Measurements from ENCODE around the gene CSRP3. TPM values are rescaled to one million over a fixed set of nuclear protein-coding genes. Genes with fewer than 3 reads are reported as not detected.

CSRP3 gene
- total and polyA plus RNA-seq, 4 donors, result 0.18 to 7.5 TPM; not detected in 2

DNA sequence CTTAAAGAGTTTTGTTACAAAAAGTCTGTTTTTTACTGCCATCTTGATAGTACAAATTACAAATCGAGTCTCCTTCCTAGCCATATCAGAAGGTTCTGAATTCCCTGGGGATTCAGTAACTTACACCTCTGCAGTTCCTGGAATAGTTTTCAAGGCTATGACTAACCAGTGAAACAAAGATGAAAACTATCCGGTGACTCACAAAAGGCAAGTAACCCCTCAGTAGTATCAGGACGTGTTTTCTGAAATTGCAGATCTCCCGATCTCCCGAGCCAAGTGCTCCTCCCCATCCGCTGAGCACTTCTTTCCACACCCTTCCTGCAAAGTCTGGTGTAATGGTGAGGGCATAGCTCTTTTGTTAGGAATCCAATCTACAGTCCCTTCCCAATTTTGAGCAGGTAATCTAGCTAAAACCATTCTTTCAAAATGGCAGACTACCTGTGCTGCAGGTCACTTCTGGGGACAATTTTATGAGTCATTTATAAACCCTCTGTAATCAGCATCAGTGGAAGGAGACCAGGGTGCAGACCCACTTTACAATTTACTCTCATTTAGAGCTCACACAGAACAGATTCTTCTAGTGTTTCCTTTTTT is 31.2 kb upstream of the CSRP3 start:
- Histone ChIP-seq H3K4me3 (ENCODE audit: low read length in 2 of 2) (no peak overlapping the region), H3K9me3 (ENCODE audit: control insufficient read depth, low read length) (peaks cover 4% of the 10 kb centered on the region), H3K27me3 (ENCODE audit: control insufficient read depth in 1 of 2, insufficient read depth in 2 of 2, low read length in 1 of 2) (no peaks in the 10 kb centered on the region), H3K4me1 (ENCODE audit: control insufficient read depth in 1 of 2, insufficient read depth in 2 of 2, low read length in 2 of 2) (no peaks in the 10 kb centered on the region), H3K36me3 (ENCODE audit: control insufficient read depth in 1 of 2, insufficient read depth in 2 of 2, low read length in 1 of 2) (no peaks in the 10 kb centered on the region), H3K27ac (ENCODE audit: low read depth in 1 of 2, low read length in 2 of 2) (no peak overlapping the region)
- intact Hi-C loops (cut with DNase I), result no loop called here
- DNase-seq, result no peak
- WGBS, 2 donors, result 67% methylated on average over 6 of the region's 6 CpGs
- ATAC-seq (ENCODE audit: low FRiP score), result no peak

DNA sequence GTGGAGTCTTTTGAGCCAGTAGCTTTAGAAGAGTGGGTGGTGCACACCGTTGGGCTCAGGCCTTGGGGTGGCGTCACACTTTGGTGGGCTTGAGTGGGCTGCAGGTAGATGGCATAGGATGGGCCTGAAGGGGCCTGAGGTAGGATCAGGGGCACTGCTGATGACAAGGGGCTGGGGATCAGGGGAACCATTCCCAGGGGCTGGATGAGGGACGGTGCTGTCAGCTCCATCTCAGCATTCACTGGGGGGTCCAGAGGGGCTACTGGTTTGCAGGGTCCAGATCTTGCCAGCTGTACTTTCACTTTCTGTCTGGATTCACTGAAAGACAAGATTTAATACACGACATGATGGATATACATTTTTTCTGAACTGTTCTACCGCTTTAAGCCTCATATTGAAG is 27.9 kb upstream of the CSRP3 start:
- H3K27ac ChIP-seq (ENCODE audit: low read depth in 1 of 2, low read length in 2 of 2), result no peak overlapping the region
- ATAC-seq (ENCODE audit: low FRiP score) (no peak), DNase-seq (no peak)
- no peaks in the 10 kb centered on the region for H3K4me1 ChIP-seq (ENCODE audit: control insufficient read depth in 1 of 2, insufficient read depth in 2 of 2, low read length in 2 of 2)
- H3K4me3 ChIP-seq (ENCODE audit: low read length in 2 of 2), result no peak overlapping the region
- WGBS, 2 donors, result 95 to 96% methylated on average over 5 of the region's 5 CpGs
- intact Hi-C loops (cut with DNase I), result no loop called here
- H3K36me3 ChIP-seq (ENCODE audit: control insufficient read depth in 1 of 2, insufficient read depth in 2 of 2, low read length in 1 of 2), result no peaks in the 10 kb centered on the region
- no peaks in the 10 kb centered on the region for H3K9me3 ChIP-seq (ENCODE audit: control insufficient read depth, low read length)
- H3K27me3 ChIP-seq (ENCODE audit: control insufficient read depth in 1 of 2, insufficient read depth in 2 of 2, low read length in 1 of 2), result no peaks in the 10 kb centered on the region

DNA sequence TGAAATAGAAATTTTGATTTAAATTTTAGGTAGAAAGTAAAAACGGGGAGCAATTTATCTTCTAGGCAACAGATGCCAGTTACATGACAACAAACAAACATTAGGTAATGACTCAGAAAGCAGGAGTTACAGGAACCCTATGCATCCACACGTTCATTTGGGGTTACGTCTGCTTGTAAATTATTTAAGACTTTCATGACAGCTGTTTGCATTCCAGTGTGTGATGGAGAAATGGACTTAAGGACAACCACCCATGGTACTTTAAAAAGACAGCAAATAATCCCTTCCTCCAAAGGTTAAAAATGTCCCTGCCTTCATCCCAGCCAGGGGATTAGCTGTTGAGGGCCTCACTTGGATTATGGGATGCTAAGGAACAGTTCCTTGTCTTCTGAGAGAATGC is 27.2 kb upstream of the CSRP3 start:
- ATAC-seq (ENCODE audit: low FRiP score), result no peak
- WGBS, 2 donors, result 86 to 90% methylated on average over 3 of the region's 3 CpGs
- intact Hi-C loops (cut with DNase I), result no loop called here

DNA sequence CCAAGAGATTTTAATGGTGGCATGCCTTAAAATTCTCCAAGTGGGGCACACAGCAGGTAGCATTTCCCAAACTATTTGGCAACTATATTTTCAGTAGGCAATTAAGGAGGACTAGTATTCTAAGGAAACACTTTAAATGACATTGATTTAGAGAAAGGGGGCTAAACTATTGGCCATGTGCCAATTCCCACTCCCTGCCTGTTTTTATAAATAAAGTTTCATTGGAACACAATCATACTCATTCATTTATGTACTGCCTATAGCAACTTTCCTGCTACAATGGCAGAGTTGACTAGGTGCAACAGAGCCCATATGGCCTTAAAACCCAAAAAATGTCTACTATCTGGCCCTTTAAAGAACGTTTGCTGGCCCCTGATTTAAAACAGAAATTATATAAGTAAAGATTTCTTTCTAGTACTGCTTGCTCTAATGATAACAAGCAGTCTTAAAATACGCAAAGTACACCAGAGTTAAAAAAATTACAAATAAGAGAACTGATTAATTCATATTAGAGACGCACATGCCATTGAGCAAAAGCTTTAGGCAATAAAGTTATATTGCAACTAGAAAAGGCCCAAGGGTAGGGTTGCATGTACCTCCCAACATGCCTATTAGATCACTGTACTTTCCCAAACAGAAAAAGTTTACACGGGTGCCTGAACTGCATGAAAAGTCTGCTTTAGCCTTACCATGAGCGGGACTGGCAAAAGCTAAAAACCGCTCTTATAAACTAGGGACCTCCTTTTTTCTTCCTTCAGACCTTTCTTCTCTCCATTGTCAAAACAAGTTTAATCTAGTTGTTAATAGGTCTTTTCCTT is 24.8 kb upstream of the CSRP3 start:
- Histone ChIP-seq H3K27ac (ENCODE audit: low read depth in 1 of 2, low read length in 2 of 2) (no peak overlapping the region), H3K9me3 (ENCODE audit: control insufficient read depth, low read length) (peaks cover 2% of the 10 kb centered on the region), H3K27me3 (ENCODE audit: control insufficient read depth in 1 of 2, insufficient read depth in 2 of 2, low read length in 1 of 2) (no peaks in the 10 kb centered on the region), H3K4me3 (ENCODE audit: low read length in 2 of 2) (no peak overlapping the region), H3K36me3 (ENCODE audit: control insufficient read depth in 1 of 2, insufficient read depth in 2 of 2, low read length in 1 of 2) (no peaks in the 10 kb centered on the region), H3K4me1 (ENCODE audit: control insufficient read depth in 1 of 2, insufficient read depth in 2 of 2, low read length in 2 of 2) (no peaks in the 10 kb centered on the region)
- ATAC-seq (ENCODE audit: low FRiP score) (no peak), DNase-seq (no peak)
- intact Hi-C loops (cut with DNase I), result no loop called here
- 89 to 91% methylated on average over 6 of the region's 6 CpGs for WGBS, 2 donors

More for the DNA sequence above, 27.2 kb upstream of the CSRP3 start:
- H3K27me3 ChIP-seq (ENCODE audit: control insufficient read depth in 1 of 2, insufficient read depth in 2 of 2, low read length in 1 of 2), result no peaks in the 10 kb centered on the region
- DNase-seq, result no peak
- H3K4me3 ChIP-seq (ENCODE audit: low read length in 2 of 2), result no peak overlapping the region
- no peak overlapping the region for H3K27ac ChIP-seq (ENCODE audit: low read depth in 1 of 2, low read length in 2 of 2)
- H3K9me3 ChIP-seq (ENCODE audit: control insufficient read depth, low read length), result no peaks in the 10 kb centered on the region
- H3K36me3 ChIP-seq (ENCODE audit: control insufficient read depth in 1 of 2, insufficient read depth in 2 of 2, low read length in 1 of 2), result no peaks in the 10 kb centered on the region
- no peaks in the 10 kb centered on the region for H3K4me1 ChIP-seq (ENCODE audit: control insufficient read depth in 1 of 2, insufficient read depth in 2 of 2, low read length in 2 of 2)

DNA sequence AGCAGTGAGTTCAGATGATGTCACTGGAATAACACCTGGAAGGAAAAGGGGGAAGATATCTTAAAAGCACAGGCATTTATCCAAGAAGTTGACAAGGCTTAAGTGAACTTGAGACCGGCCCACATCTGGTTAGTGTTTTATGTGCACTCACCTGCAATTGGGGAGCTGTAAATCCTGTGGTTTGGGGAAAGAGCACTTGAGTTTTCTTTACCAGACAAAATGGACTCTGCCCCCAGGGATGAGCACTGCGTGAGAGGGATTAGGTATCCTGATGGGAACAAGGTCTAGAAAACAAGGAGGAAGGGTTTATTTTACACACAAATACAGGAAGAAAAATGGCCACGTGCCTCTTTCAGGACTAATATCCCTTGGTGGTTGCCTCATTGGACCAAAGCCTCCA is 23.8 kb upstream of the CSRP3 start:
- no peak for ATAC-seq (ENCODE audit: low FRiP score)
- intact Hi-C loops (cut with DNase I), result no loop called here
- WGBS, 2 donors, result 97% methylated on average over 3 of the region's 3 CpGs
- Histone ChIP-seq H3K27ac (ENCODE audit: low read depth in 1 of 2, low read length in 2 of 2) (no peak overlapping the region), H3K36me3 (ENCODE audit: control insufficient read depth in 1 of 2, insufficient read depth in 2 of 2, low read length in 1 of 2) (no peaks in the 10 kb centered on the region), H3K9me3 (ENCODE audit: control insufficient read depth, low read length) (peaks cover 2% of the 10 kb centered on the region), H3K4me3 (ENCODE audit: low read length in 2 of 2) (no peak overlapping the region), H3K4me1 (ENCODE audit: control insufficient read depth in 1 of 2, insufficient read depth in 2 of 2, low read length in 2 of 2) (no peaks in the 10 kb centered on the region), H3K27me3 (ENCODE audit: control insufficient read depth in 1 of 2, insufficient read depth in 2 of 2, low read length in 1 of 2) (no peaks in the 10 kb centered on the region)
- no peak for DNase-seq

DNA sequence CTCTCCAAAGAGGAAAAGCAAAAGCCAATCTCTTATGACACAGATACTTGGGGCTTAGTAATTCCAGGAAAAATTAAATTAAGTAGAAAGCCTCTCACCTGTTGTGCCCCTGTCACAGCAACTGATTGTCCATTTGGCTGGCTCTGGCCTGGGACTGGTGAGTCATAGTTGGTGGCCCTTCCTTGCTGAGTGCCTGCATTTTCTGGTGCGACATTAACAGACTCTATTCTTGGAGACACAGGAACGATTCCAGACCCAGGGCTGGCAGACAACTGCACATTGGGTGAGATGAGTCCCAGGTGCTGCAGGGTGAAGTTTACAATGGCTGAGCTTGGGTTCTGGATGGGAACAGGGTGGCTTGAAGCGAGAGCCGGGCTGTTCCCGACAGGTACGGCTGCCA is 23.3 kb upstream of the CSRP3 start:
- Histone ChIP-seq H3K9me3 (ENCODE audit: control insufficient read depth, low read length) (peaks cover 2% of the 10 kb centered on the region), H3K4me1 (ENCODE audit: control insufficient read depth in 1 of 2, insufficient read depth in 2 of 2, low read length in 2 of 2) (no peaks in the 10 kb centered on the region), H3K27ac (ENCODE audit: low read depth in 1 of 2, low read length in 2 of 2) (no peak overlapping the region), H3K27me3 (ENCODE audit: control insufficient read depth in 1 of 2, insufficient read depth in 2 of 2, low read length in 1 of 2) (no peaks in the 10 kb centered on the region), H3K4me3 (ENCODE audit: low read length in 2 of 2) (no peak overlapping the region), H3K36me3 (ENCODE audit: control insufficient read depth in 1 of 2, insufficient read depth in 2 of 2, low read length in 1 of 2) (no peaks in the 10 kb centered on the region)
- ATAC-seq (ENCODE audit: low FRiP score) (no peak), DNase-seq (no peak)
- WGBS, 2 donors, result 95% methylated on average over 6 of the region's 6 CpGs
- intact Hi-C loops (cut with DNase I), result no loop called here

DNA sequence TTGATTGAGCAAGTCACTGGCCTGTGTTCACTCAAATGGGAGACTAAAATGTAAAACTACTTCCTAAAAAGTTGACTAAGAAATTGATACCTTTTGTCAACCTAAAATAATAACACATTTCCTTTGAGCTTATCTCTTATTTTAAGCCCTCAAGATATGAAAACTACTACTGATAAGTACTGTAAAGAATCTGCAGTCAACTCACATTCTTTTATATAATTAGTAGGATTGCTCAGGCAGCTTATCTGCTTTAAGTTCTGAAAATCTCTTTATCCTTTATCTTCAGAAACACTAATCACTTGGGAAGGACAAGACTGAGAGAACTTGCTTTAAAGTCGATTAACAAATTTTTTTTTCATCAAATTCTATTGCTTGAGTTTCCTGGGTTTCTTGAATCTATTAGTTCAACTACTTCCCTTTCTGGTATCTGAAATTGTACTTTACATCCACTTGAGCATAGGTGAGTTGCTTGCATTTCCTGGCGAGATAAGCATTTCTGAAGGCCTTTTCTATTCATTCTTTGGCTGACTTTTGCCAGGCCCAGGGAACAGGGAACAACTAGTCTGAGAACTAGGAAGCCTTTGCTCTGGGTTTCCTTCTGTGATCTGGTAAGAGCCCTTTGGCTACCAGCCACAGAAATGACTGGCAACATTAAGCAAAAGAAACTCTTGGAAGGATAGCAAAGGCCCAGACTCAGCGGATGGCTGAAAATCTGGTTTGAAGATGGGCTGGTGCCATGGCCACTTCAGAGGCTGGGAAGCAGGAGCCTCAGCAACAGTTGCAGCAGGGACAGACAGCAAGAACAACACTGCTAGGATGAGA is 19.3 kb upstream of the CSRP3 start:
- peaks cover 2% of the 10 kb centered on the region for H3K9me3 ChIP-seq (ENCODE audit: control insufficient read depth, low read length)
- intact Hi-C loops (cut with DNase I), result no loop called here
- H3K4me1 ChIP-seq (ENCODE audit: control insufficient read depth in 1 of 2, insufficient read depth in 2 of 2, low read length in 2 of 2), result no peaks in the 10 kb centered on the region
- no peaks in the 10 kb centered on the region for H3K27me3 ChIP-seq (ENCODE audit: control insufficient read depth in 1 of 2, insufficient read depth in 2 of 2, low read length in 1 of 2)
- no peaks in the 10 kb centered on the region for H3K36me3 ChIP-seq (ENCODE audit: control insufficient read depth in 1 of 2, insufficient read depth in 2 of 2, low read length in 1 of 2)
- 49 to 52% methylated on average over 3 of the region's 3 CpGs for WGBS, 2 donors
- ATAC-seq (ENCODE audit: low FRiP score) (no peak), DNase-seq (no peak)
- H3K4me3 ChIP-seq (ENCODE audit: low read length in 2 of 2), result no peak overlapping the region
- no peak overlapping the region for H3K27ac ChIP-seq (ENCODE audit: low read depth in 1 of 2, low read length in 2 of 2)

DNA sequence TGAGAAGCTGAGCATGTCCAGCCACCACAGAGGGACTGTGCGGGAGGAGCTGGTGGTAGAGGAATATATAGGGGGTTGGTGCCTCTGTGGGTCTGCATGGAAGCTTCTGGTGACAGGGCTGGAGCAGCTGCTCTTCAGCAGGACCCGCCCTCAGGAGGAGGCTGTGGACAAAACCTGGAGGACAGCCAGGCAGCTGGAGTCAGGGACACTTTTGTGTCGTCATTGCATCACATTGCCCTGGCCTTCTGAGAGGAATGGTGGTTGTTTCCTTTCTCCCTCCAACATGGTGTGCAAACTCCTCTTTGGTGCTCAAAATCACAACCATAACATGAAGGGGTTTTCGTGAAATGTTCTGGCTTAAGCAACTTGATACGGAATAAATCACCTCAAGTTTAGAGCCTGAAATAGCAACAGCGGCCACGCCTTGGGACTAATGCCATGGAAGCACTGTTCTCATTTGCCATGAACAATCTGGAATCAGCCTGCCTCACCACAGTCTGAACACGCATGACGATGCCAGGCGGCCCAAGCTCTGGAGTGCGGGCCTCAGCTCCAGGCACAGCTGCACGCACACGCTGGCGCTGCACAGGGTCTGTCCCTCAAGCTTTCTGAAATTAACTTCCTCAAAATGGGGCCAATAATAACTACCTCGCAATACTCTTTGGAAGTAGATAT is 17.1 kb upstream of the CSRP3 start:
- DNase-seq (no peak), ATAC-seq (ENCODE audit: low FRiP score) (no peak)
- Histone ChIP-seq H3K27me3 (ENCODE audit: control insufficient read depth in 1 of 2, insufficient read depth in 2 of 2, low read length in 1 of 2) (no peaks in the 10 kb centered on the region), H3K4me3 (ENCODE audit: low read length in 2 of 2) (no peak overlapping the region), H3K36me3 (ENCODE audit: control insufficient read depth in 1 of 2, insufficient read depth in 2 of 2, low read length in 1 of 2) (no peaks in the 10 kb centered on the region), H3K9me3 (ENCODE audit: control insufficient read depth, low read length) (peaks cover 2% of the 10 kb centered on the region), H3K27ac (ENCODE audit: low read depth in 1 of 2, low read length in 2 of 2) (no peak overlapping the region), H3K4me1 (ENCODE audit: control insufficient read depth in 1 of 2, insufficient read depth in 2 of 2, low read length in 2 of 2) (no peaks in the 10 kb centered on the region)
- WGBS, 2 donors, result 73 to 81% methylated on average over 15 of the region's 15 CpGs
- intact Hi-C loops (cut with DNase I), result no loop called here

Data from aorta (tissue), 5 donors.